ENCODE measurements around the gene ARMC3. TPM values are rescaled to one million over a fixed set of nuclear protein-coding genes. Genes with fewer than 3 reads are reported as not detected.
A peak's percentile ranks its signal among the peaks of the same experiment; 100 is the strongest.

The ARMC3 gene
- total and polyA plus RNA-seq, 9 of the 15 experiments (the other 6 are each of a cell fraction or from before 2014, with no cell fraction given), result 0.33 to 1.1 (median 0.62) TPM

- TF ChIP-seq CLOCK (CRISPR knock-in tag; IDR thresholded peaks at IDR 0.05; ENCODE audit: borderline replicate concordance), result no peak
- TF ChIP-seq FOXP1 (CRISPR knock-in tag; IDR thresholded peaks at IDR 0.05), result no peak
- TF ChIP-seq YBX1 (IDR thresholded peaks at IDR 0.05), result no peak
- no peak for TF ChIP-seq ZNF76 (CRISPR knock-in tag; IDR thresholded peaks at IDR 0.05; ENCODE audit: borderline replicate concordance)
- TF ChIP-seq MCM5 (IDR thresholded peaks at IDR 0.05; ENCODE audit: low read depth), result no peak
- no peak for TF ChIP-seq FOXK1 (CRISPR knock-in tag; IDR thresholded peaks at IDR 0.05; ENCODE audit: borderline replicate concordance)
- no peak for TF ChIP-seq ZFP30 (CRISPR knock-in tag; IDR thresholded peaks at IDR 0.05; ENCODE audit: borderline replicate concordance)
- TF ChIP-seq RREB1 (CRISPR knock-in tag; IDR thresholded peaks at IDR 0.05), result no peak
- TF ChIP-seq CREB5 (CRISPR knock-in tag; IDR thresholded peaks at IDR 0.05), result no peak
- TF ChIP-seq CREM (IDR thresholded peaks at IDR 0.05; ENCODE audit: low read depth), result no peak
- TF ChIP-seq GTF2F1 (IDR thresholded peaks at IDR 0.05; ENCODE audit: low read depth, low read length), result no peak
- no peak for TF ChIP-seq ZNF77 (CRISPR knock-in tag; IDR thresholded peaks at IDR 0.05)
- no peak for TF ChIP-seq CC2D1A (IDR thresholded peaks at IDR 0.05)
- TF ChIP-seq ZNF282 (CRISPR knock-in tag; IDR thresholded peaks at IDR 0.05), result no peak
- no peak for TF ChIP-seq ZNF311 (CRISPR knock-in tag; IDR thresholded peaks at IDR 0.05)
- no peak for TF ChIP-seq SAFB (IDR thresholded peaks at IDR 0.05; ENCODE audit: borderline replicate concordance, low read depth, low read length)
- TF ChIP-seq ZNF146 (CRISPR knock-in tag; IDR thresholded peaks at IDR 0.05; ENCODE audit: unreplicated experiment), result no peak
- no peak for TF ChIP-seq ZNF431 (CRISPR knock-in tag; IDR thresholded peaks at IDR 0.05)
- TF ChIP-seq POLR2AphosphoS5 (IDR thresholded peaks at IDR 0.05; ENCODE audit: control insufficient read depth, insufficient read depth, low read depth, low read length), result no peak
- TF ChIP-seq FUS (optimal IDR thresholded peaks at IDR 0.05; ENCODE audit: low read depth, low read length), result no peak
- TF ChIP-seq WHSC1 (IDR thresholded peaks at IDR 0.05; ENCODE audit: low read length), result no peak
- TF ChIP-seq IFI16 (CRISPR knock-in tag; IDR thresholded peaks at IDR 0.05), result no peak
- TF ChIP-seq EP300 (IDR thresholded peaks at IDR 0.05; ENCODE audit: low read length), result peak; percentile 26; the same call in 1 of the 2 replicates
These were observed 125.2 kb downstream of the ARMC3 start (continued) for GRCh38 chr10:23053036-23053435.

Measured in K562 (cell line).